T-cell (primary cell): ENCODE results near the gene CHD9. TPM values are rescaled to one million over a fixed set of nuclear protein-coding genes. Genes with fewer than 3 reads are reported as not detected.

Source experiments
- ATAC-seq, 4 experiments: fragments of 200-7000 bp in 3 of 4; fragments of 150-1000 bp in 1 of 4; cut with Tn5 transposase; replicated peaks in 1 of 4; 1 replicate in 3 of 4; 2 replicates in 1 of 4; pipeline ENCODE4 v1.10.0; 2021; ENCODE audit warnings: moderate library complexity in 3 of 4, mild to moderate bottlenecking in 2 of 4, moderate number of reproducible peaks in 1 of 4
- CTCF ChIA-PET, 2 donors: fragments of 300-600 bp; sonication (Branson Sonifier 250); formaldehyde crosslinking; loops; one replicate each; lab custom pipeline; 2022; ENCODE audit warnings: antibody characterized with exemption in 2 of 2; lab: Charles Lee
- POLR2A ChIA-PET, 2 donors: fragments of 300-600 bp; sonication (Branson Sonifier 250); formaldehyde crosslinking; loops; one replicate each; lab custom pipeline; 2022; ENCODE audit warnings: antibody characterized with exemption in 2 of 2; lab: Charles Lee
- DNase-seq, 35 experiments: peaks; one replicate each; pipeline versions ENCODE4 v3.0.0 to v3.0.0-alpha.2; 2013 to 2023
- H3K27ac ChIP-seq: one replicate; pipeline ENCODE4 v1.5.1; 2013; ENCODE audit warnings: low read length
- H3K27me3 ChIP-seq, 2 experiments: replicated peaks in 1 of 2; 1 replicate in 1 of 2; 2 replicates in 1 of 2; pipeline versions ENCODE4 v1.6.1 to v1.7.0; 2013; ENCODE audit warnings: low read length in 1 of 2, mixed read lengths in 1 of 2; ENCODE audit not compliant: control insufficient read depth in 2 of 2, insufficient read depth in 2 of 2; ENCODE audit errors: extremely low read depth in 1 of 2
- H3K36me3 ChIP-seq, 2 donors: 1 replicate in 1 of 2; 2 replicates in 1 of 2; pipeline versions ENCODE4 v1.6.1 to v1.7.0; 2013; ENCODE audit warnings: low read length in 1 of 2; ENCODE audit not compliant: control insufficient read depth in 2 of 2, insufficient read depth in 1 of 2; ENCODE audit errors: extremely low read depth in 1 of 2
- H3K4me1 ChIP-seq, 2 experiments: 1 replicate in 1 of 2; 2 replicates in 1 of 2; pipeline versions ENCODE4 v1.6.1 to v1.7.0; 2013; ENCODE audit warnings: low read length in 2 of 2, mixed read lengths in 1 of 2; ENCODE audit not compliant: insufficient read depth in 2 of 2, control insufficient read depth in 1 of 2; ENCODE audit errors: extremely low read depth in 1 of 2
- H3K4me3 ChIP-seq, 2 donors: 1 replicate in 1 of 2; 2 replicates in 1 of 2; pipeline versions ENCODE4 v1.5.1 to v1.7.0; 2013; ENCODE audit warnings: mild to moderate bottlenecking in 2 of 2, low read length in 1 of 2, moderate library complexity in 1 of 2; ENCODE audit not compliant: control insufficient read depth in 1 of 2; ENCODE audit errors: extremely low read depth in 1 of 2
- H3K9me3 ChIP-seq: 2 replicates; pipeline ENCODE4 v1.7.0; 2013
- H3K27ac Mint-ChIP-seq, 2 donors: one replicate each; pipeline ENCODE4 v1.8.0; 2020 to 2021; ENCODE audit warnings: mild to moderate bottlenecking in 2 of 2, mixed read lengths in 2 of 2
- H3K27me3 Mint-ChIP-seq, 2 donors: one replicate each; pipeline ENCODE4 v1.8.0; 2021 to 2022; ENCODE audit warnings: mixed read lengths in 2 of 2
- H3K36me3 Mint-ChIP-seq: one replicate; pipeline ENCODE4 v1.8.0; 2021; ENCODE audit warnings: mixed read lengths
- H3K4me1 Mint-ChIP-seq, 3 donors: one replicate each; pipeline ENCODE4 v1.8.0; 2020 to 2022; ENCODE audit warnings: mixed read lengths in 3 of 3, mild to moderate bottlenecking in 1 of 3
- H3K4me3 Mint-ChIP-seq, 3 donors: one replicate each; pipeline ENCODE4 v1.8.0; 2020 to 2022; ENCODE audit warnings: mild to moderate bottlenecking in 3 of 3, mixed read lengths in 3 of 3, moderate library complexity in 3 of 3
- H3K9me3 Mint-ChIP-seq, 3 donors: one replicate each; pipeline ENCODE4 v1.8.0; 2020 to 2022; ENCODE audit warnings: mixed read lengths in 3 of 3
- WGBS: methylation state at CpG from one replicate; pipeline ENCODE4 v1.1.5; 2013; ENCODE audit warnings: missing lambda C conversion rate; ENCODE audit not compliant: insufficient coverage; 5-methylcytosine and 5-hydroxymethylcytosine counted together
- total RNA-seq, 35 experiments: library from RNA in 6 of 35; stranded (reverse) in 6 of 35; fragments of 120-200 nt in 1 of 35; gene quantifications; one replicate each; pipeline versions ENCODE4 v1.2.1 to v1.2.4 and lab custom pipeline; 2013 to 2026

Gene CHD9
- total RNA-seq, 5 donors from 2014 or later (not counting 1 experiment from before 2014, with no cell fraction given) = 33.0 to 39.3 (median 33.8) TPM

GRCh38 chr16:53135329-53135728, 80.5 kb downstream of the CHD9 start:
- POLR2A ChIA-PET = interaction anchor here (0.6 to 0.7 kb wide), 2 partner anchors 49 to 312 kb away, joined by 3 read pairs; no protein-coding TSS in a partner anchor
- no peaks in the 10 kb centered on the region for H3K36me3 ChIP-seq
- Mint-ChIP-seq H3K9me3 (no peaks in the 10 kb centered on the region), H3K36me3 (no peaks in the 10 kb centered on the region), H3K4me3 (no peak overlapping the region), H3K27ac (no peak overlapping the region), H3K27me3 (no peaks in the 10 kb centered on the region), H3K4me1 (peaks cover 9 to 22% (median 15%) of the 10 kb centered on the region in 3 donors)
- H3K4me1 ChIP-seq = peaks cover 0 to 5% of the 10 kb centered on the region in 2 experiments
- WGBS = no CpG with 5 or more reads among the region's 2 CpGs
- H3K4me3 ChIP-seq = no peak overlapping the region
- no peak overlapping the region for H3K27ac ChIP-seq
- no peaks in the 10 kb centered on the region for H3K9me3 ChIP-seq
- H3K27me3 ChIP-seq = no peaks in the 10 kb centered on the region
- DNase-seq (no peak), ATAC-seq (no peak)
- CTCF ChIA-PET = no interaction called here

- ATAC-seq (no peak), DNase-seq (no peak)
- Histone ChIP-seq H3K27ac (no peak overlapping the region), H3K9me3 (no peaks in the 10 kb centered on the region), H3K4me3 (no peak overlapping the region), H3K4me1 (peaks cover 0 to 2% of the 10 kb centered on the region in 2 experiments), H3K36me3 (no peaks in the 10 kb centered on the region), H3K27me3 (no peaks in the 10 kb centered on the region)
- ChIA-PET POLR2A (no interaction called here), CTCF (no interaction called here)
- peaks cover 6 to 17% (median 6%) of the 10 kb centered on the region in 3 donors for H3K4me1 Mint-ChIP-seq
- H3K36me3 Mint-ChIP-seq = peaks cover 7% of the 10 kb centered on the region
- H3K9me3 Mint-ChIP-seq = no peaks in the 10 kb centered on the region
- no peak overlapping the region for H3K27ac Mint-ChIP-seq
- H3K4me3 Mint-ChIP-seq = no peak overlapping the region
- no CpG with 5 or more reads among the region's 6 CpGs for WGBS
- H3K27me3 Mint-ChIP-seq = no peaks in the 10 kb centered on the region
These were observed 88.2 kb downstream of the CHD9 start for GRCh38 chr16:53142823-53143568.

- no peaks in the 10 kb centered on the region for H3K36me3 ChIP-seq
- no peaks in the 10 kb centered on the region for H3K9me3 ChIP-seq
- no peak for DNase-seq
- H3K27ac Mint-ChIP-seq = no peak overlapping the region
- ChIA-PET POLR2A (no interaction called here), CTCF (no interaction called here)
- no peaks in the 10 kb centered on the region for H3K9me3 Mint-ChIP-seq
- no peak for ATAC-seq
- no peak overlapping the region for H3K4me3 ChIP-seq
- 90% methylated on average over 2 of the region's 3 CpGs for WGBS
- peaks cover 0 to 13% (median 4%) of the 10 kb centered on the region in 3 donors for H3K4me1 Mint-ChIP-seq
- H3K36me3 Mint-ChIP-seq = peaks cover 13% of the 10 kb centered on the region
- no peak overlapping the region for H3K4me3 Mint-ChIP-seq
- H3K27me3 Mint-ChIP-seq = no peaks in the 10 kb centered on the region
- no peak overlapping the region for H3K27ac ChIP-seq
- H3K4me1 ChIP-seq = peaks cover 0 to 2% of the 10 kb centered on the region in 2 experiments
- H3K27me3 ChIP-seq = no peaks in the 10 kb centered on the region
These were observed 92.8 kb downstream of the CHD9 start for GRCh38 chr16:53147500-53148065.

- Mint-ChIP-seq H3K27me3 (no peaks in the 10 kb centered on the region), H3K27ac (no peak overlapping the region), H3K4me1 (peaks cover 0 to 12% (median 6%) of the 10 kb centered on the region in 3 donors), H3K4me3 (no peak overlapping the region), H3K9me3 (no peaks in the 10 kb centered on the region), H3K36me3 (peaks cover 13% of the 10 kb centered on the region)
- Histone ChIP-seq H3K4me1 (no peaks in the 10 kb centered on the region), H3K27me3 (no peaks in the 10 kb centered on the region), H3K36me3 (no peaks in the 10 kb centered on the region), H3K4me3 (no peak overlapping the region), H3K9me3 (no peaks in the 10 kb centered on the region), H3K27ac (no peak overlapping the region)
- WGBS = no CpG with 5 or more reads among the region's 3 CpGs
- ChIA-PET CTCF (no interaction called here), POLR2A (interaction anchor here in 1 of 2 donors (0.5 kb wide), 1 partner anchor 776 kb away, joined by 3 read pairs; no protein-coding TSS in a partner anchor)
- ATAC-seq = no peak
- no peak for DNase-seq
These were observed 96.0 kb downstream of the CHD9 start for GRCh38 chr16:53150769-53151168.

GRCh38 chr16:53152329-53152728, 97.5 kb downstream of the CHD9 start:
- POLR2A ChIA-PET = no interaction called here

GRCh38 chr16:53153130-53153529, 98.3 kb downstream of the CHD9 start:
- ATAC-seq (no peak), DNase-seq (no peak)
- Histone ChIP-seq H3K36me3 (peaks cover 0 to 16% of the 10 kb centered on the region in 2 donors), H3K9me3 (no peaks in the 10 kb centered on the region), H3K4me1 (no peaks in the 10 kb centered on the region), H3K27ac (no peak overlapping the region), H3K27me3 (no peaks in the 10 kb centered on the region), H3K4me3 (no peak overlapping the region)
- Mint-ChIP-seq H3K4me3 (no peak overlapping the region), H3K27ac (no peak overlapping the region), H3K36me3 (peaks cover 20% of the 10 kb centered on the region), H3K4me1 (peaks cover 0 to 6% (median 2%) of the 10 kb centered on the region in 3 donors), H3K9me3 (no peaks in the 10 kb centered on the region), H3K27me3 (no peaks in the 10 kb centered on the region)
- ChIA-PET CTCF (interaction anchor here in 1 of 2 donors (0.7 to 1.5 kb wide), 2 partner anchors 12 to 14 kb away, joined by 3 read pairs; no protein-coding TSS in a partner anchor), POLR2A (no interaction called here)

More at GRCh38 chr16:53152329-53152728, 97.5 kb downstream of the CHD9 start:
- CTCF ChIA-PET = interaction anchor here in 1 of 2 donors (1.5 kb wide), 1 partner anchor 11 kb away, joined by 3 read pairs; no protein-coding TSS in a partner anchor
- no peaks in the 10 kb centered on the region for H3K4me1 ChIP-seq
- Mint-ChIP-seq H3K4me1 (peaks cover 0 to 8% (median 4%) of the 10 kb centered on the region in 3 donors), H3K9me3 (no peaks in the 10 kb centered on the region), H3K27me3 (no peaks in the 10 kb centered on the region), H3K4me3 (no peak overlapping the region), H3K27ac (no peak overlapping the region), H3K36me3 (peaks cover 20% of the 10 kb centered on the region)
- no peaks in the 10 kb centered on the region for H3K27me3 ChIP-seq
- H3K9me3 ChIP-seq = no peaks in the 10 kb centered on the region
- H3K27ac ChIP-seq = no peak overlapping the region
- H3K4me3 ChIP-seq = no peak overlapping the region
- no peak for DNase-seq
- no peak for ATAC-seq
- peaks cover 0 to 15% of the 10 kb centered on the region in 2 donors for H3K36me3 ChIP-seq
